Activated gamma-delta T cell (primary cell): ENCODE measurements around the gene MYO5C.
"Not testable (repeated sequence)": the region's sequence is repeated elsewhere in the genome, so short reads cannot be mapped to it uniquely, and the experiment has no call there.

Experiments used
- DNase-seq: peaks from one replicate; lab custom pipeline; 2025; lab: John Stamatoyannopoulos, UW

Gene MYO5C

DNA sequence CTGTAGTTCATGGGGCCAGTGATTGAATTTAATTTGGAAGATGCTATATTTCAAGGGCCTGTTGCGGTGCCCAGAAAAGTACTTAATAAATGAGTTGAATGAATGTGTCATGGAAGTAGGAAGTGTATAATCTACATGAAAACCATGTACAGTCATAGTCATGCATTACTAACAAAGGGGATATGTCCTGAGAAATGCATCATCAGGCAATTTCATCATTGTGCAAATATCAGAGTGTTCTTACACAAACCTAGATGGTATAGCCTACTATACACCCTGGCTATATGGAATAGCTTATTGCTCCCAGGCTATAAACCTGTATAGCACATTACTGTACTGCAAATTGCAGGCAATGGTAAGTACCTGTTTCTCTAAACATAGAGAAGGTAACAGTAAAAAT lies 10.7 kb upstream of the MYO5C start:
- no peak for DNase-seq

DNA sequence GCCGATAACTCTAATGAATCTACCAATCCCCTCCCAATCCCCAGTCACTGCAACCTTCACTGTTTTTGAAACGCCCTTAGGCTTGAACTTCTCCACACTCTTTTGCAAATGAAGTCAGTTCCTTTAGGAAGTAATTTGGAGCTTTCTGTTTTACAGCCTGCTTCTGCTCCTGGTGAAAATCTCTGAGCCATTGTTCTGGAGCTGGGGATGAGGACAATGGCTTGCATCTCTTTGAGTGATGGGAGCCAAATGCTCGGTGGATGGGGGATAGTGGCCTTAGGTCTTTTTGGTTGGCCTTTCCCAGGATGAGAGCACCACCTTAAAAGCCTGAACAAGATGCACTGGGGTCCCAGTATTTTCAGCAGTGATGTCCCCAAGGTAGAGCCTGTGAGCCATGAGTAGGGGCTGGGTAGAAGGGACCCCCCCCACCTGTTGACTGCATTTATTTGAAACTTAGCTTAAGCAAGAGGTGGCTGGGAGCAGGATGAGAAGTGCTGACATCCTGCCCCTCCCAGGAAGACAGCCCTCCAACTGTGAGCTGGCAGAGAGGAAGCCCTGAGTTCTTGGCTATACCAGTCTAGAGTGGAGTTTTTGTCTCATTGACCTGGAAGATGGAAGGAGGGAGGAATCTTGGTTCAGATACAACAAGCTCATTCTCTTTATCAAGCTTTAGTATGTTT lies 7.6 kb upstream of the MYO5C start:
- no peak for DNase-seq

DNA sequence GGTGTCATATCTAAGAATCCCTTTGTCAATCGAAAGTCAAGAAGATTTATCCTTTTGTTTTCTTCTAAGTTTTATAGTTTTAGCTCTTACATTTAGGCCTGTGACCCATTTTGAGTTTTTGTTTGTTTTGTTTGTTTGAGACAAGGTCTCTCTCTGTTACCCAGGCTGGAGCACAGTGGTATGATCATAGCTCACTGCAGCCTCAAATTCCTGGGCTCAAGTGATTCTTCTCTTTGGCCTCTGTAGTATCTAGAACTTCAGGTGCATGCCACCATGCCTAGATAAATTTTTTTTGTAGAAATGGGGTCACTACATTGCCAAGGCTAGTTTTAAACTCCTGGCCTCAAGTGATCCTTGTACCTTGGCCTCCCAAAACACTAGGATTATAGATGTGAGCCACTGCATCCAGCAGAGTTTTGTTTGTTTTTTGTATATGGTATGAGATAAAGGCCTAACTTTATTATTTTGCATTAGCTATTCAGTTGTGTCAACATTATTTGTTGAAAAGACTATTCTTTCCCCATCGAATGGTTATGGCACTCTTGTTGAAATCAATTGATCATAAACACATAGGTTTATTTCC lies 5.8 kb upstream of the MYO5C start:
- DNase-seq, result no peak

DNA sequence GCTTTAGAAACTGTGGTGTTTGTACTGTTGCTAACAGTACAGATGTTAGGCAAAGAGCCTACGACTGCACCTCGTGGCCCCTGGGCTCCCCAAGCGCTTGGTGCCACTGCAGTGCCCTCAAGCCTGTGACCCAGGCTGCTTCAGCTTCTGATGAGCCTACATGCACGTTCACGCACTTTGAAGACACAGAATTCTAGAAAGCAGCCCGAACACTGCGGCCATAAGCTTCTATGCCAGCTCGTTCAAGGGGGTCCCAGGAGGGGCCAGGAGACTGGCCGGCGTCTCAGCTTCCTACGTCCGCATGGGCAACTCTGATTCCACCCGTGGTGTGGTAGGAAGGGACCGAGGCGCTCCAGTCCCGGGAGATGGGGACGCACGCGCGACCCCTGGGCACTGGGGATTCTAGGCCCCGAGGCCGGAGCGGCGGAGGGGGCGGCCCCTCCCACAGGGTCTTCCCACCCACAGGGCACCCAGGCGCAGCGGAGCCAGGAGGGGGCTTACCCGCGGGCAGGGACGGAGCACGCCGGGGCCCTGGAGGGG lies 653 bp downstream of the MYO5C start:
- DNase-seq, result no peak

DNA sequence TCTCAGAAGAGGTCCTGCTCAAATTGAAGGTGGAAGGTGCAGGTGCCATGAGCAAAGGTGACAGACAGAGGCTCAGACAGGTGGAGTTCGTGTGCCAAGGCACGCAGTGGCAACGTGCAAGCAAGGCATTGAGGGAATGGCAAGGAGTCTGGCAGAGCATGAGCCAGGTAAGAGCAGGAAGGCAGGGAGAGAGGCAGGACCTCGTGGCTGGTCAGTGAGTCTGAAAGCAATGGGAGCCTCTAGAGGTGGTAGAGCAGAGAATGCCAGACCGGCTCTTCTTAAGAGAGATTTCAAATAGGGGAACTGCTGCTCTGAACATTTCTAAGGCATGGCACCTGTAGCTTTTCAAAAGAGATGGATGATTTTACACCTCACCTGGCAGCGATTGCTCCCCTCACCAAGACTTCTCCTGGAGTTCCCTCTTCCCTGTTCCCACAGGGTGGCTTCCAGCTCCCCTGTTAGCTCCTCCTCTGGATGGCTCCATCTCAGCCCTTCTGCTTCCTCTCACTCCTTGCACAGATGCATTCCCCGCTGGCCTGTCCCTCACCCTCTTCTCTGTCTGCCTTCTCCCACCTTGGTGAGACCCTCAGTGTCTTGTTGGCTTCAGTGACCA lies 2.7 kb downstream of the MYO5C start:
- no peak for DNase-seq

DNA sequence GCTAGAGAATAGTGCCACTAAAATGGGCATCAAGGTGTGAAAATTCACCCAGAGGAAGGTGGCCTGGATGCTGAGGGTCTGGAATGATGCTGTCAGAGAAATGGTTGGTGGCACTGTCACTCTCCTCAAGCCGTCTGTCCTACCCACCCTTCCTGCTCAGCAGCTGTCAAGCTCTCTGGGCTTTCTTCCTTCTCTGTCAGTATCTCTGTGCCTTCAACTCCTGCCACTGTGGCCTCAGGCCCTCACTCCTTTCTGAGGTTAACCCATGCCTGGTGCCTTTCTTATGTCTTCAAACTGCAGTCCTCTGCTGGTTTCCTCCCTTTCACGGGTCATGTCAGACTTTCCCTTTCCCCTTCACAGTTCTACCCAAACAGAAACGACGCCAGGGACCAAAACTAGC lies 4.4 kb downstream of the MYO5C start:
- DNase-seq, result no peak

DNA sequence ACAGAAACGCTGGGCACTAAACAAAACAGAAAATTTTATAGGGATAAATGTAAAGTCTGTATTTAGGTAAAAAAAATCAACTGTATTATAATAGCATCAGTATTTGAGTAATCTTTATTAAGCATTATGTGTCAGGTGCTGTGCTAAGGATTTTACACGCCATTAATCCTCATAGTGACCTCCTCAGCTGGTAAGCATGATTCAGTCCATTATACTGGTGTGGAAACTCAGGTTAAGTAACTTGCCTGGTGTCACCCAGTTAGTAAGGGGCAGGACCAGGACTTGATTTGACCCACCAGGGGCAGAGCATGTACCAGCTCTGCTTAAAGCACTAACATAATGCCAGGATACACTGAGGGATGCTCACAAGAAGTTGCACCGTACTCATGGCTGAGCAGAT lies 4.8 kb downstream of the MYO5C start:
- no peak for DNase-seq

DNA sequence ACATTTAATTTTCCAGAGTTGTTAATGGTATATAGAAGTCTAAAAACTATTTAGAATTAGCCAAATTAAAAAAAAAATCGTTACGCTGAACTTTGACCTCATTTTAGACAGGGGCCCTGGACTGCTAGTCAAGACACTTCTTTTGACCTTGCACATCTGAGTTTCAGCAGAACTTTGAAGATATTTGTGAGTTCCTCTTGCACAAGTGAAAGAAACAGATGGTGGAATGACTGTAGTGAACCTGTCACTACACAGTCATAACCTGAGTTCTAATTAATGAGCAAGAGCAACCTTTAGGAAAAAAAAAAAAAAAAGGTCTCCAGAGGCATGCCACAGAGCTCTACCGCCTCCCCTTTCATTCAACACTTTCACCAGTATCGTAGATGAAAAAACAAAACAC lies 5.3 kb downstream of the MYO5C start:
- DNase-seq, result no peak

DNA sequence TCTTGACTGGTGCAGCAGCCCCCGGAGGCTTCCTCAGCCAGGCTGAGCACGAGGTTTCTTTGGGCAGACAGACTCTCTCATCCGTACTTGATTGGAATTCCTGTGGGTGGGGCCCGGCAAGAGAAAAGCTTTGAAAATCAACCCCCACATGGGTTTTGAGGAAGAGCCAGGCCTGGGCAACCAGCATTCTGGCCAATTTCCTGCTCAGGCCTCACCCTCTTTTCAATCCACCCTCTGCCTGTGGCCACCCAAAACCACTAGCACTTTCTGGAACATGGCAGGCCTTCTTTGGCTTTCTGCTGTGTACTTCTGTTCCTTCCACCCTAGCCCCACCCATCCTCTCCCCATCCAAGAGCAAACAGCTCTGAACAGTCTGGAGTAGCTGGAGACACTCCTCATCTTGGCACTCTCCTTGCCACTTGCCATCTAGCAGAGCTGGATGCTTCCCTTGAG lies 5.9 kb downstream of the MYO5C start:
- no peak for DNase-seq

DNA sequence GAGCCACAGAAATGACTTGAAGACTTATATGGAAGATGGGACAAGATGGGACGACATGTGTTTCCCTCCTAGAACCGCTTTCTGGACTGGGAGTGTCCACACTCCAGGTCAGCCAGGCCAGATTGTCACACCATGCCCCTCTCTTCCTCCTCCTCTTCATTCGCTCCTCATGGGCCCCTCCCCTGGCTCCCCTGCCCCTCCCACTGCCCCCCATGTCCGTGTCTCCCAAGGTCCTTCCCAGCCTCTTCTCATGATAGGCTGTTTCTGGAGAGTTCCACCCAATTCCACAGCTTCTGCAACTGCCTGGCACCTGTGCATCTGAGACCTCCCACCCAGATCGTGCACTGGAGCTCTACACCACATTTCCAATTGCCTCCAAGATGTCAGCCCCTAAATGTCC lies 6.6 kb downstream of the MYO5C start:
- DNase-seq, result no peak

DNA sequence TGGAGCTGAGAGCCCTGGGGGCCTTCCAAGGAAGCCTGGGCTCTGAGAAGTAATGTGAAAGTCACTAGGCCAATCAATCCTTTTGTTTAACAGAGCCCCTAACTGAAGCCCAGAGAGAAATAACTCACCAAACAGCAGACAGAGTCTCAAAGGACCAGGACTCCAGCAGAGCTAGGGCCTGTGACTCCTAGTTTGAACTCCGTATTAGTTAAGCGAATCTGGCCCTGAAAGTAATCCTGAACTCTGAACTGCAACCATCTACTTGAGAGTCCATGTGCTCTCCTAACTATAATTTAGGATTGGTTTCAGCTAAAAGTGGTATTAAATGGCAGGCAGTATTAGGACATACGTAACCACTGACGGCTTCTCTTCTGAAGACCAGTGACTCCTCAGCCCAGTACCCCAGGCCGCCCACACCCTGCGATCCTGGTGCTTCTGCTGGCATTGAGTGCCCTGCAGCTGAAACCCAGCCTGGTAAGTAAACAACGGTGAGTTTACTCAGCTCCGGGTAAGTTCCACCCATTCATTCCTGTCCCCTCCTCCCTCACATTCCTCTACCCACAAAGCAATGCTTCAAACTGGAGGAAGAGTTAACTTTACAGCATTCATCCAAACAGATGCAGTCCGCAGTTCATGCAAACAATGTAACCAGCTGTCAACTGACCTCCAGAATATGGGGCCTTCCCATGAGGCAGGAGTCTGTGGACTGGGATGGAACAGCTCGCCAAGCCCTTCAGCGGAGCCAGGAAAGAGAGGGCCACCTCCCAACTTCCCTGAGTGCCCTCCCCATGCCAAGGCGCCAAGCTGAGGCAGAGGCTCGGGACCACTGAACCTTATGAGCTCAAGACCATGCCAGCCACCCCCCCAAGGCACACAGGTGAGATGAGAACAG lies 7.3 kb downstream of the MYO5C start:
- DNase-seq, result no peak

DNA sequence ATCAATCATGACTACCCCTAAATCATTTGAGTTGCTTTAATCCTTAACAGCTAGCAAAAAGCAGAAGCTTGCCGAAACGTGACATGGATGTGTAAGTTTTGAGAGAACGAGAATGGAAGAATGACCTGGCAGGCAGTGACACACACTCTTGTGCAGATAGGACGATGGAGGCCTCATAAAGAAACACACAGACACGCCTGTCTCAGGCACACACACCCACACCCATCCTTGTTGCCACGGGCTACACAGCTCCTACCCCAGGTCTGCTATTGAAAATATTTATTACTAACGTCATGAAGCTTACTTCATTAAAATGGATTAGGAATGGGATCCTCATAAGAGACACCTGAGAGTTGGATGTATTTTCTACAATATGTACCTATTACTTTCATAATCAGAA lies 8.5 kb downstream of the MYO5C start:
- no peak for DNase-seq

DNA sequence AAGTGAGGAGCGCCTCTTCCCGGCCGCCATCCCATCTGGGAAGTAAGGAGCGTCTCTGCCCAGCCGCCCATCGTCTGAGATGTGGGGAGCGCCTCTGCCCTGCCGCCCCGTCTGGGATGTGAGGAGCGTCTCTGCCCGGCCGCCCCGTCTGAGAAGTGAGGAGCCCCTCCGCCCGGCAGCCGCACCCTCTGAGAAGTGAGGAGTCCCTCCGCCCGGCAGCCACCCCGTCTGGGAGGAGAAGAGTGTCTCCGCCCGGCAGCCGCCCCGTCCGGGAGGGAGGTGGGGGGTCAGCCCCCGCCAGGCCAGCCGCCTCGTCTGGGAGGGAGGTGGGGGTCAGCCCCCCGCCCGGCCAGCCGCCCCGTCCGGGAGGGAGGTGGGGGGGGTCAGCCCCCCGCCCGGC lies 9.7 kb downstream of the MYO5C start:
- not testable (repeated sequence) for DNase-seq

DNA sequence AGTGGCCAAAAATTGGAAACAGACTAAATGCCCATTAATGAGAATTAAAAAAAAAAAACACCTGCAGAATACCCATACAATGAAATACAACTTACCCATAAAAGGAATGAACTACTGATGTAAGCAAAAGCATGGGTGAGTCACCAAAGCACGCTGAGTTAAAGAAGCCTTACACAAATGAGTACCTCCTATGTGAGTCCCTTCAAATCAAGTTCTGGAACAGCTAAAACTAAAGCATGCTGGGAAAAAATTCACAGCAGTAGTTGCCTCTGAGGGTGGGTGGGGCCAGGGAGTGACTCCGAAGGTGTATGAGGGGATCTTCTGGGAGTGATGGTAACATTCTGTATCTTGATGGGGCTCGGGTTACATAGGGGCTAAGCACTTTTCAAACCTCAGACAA lies 11.4 kb downstream of the MYO5C start:
- no peak for DNase-seq

DNA sequence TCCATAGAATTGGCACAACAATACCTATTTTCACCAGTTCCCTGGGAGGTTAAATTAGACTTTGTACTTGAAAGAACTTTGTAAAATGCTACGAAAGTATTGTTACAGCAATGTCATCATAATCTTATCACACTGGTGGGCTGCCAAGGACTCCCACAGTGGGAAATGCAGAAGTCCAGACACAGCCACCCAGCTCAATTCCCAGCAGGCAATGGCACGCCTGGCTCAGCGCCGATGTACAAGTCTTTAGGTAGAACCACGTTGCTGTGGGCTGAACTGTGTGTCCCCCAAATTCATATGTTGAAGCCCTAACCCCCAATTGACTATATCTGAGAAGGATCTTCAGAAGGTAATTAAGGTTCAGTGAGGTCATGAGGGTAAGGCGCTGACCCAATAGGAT lies 12.3 kb downstream of the MYO5C start:
- DNase-seq, result no peak

DNA sequence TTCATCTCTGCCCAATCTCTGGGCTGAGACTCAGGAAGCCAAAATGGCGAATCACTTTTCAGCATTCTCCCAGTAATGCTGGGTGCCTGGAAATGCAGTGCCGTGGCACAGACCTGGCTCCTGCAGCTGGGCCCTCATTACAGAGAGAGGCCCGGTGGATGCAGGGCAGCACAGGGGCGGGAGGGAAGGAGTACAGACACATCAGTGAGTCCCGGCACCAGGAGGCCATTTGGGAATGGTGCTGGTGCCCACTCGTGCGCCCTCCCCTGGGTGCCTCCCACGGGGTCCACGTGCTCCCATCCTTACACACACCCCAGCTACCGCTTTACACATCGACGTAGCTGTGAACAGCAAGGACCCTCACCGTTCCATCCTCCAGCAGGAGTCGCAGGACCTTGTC lies 13.2 kb downstream of the MYO5C start:
- DNase-seq, result no peak

DNA sequence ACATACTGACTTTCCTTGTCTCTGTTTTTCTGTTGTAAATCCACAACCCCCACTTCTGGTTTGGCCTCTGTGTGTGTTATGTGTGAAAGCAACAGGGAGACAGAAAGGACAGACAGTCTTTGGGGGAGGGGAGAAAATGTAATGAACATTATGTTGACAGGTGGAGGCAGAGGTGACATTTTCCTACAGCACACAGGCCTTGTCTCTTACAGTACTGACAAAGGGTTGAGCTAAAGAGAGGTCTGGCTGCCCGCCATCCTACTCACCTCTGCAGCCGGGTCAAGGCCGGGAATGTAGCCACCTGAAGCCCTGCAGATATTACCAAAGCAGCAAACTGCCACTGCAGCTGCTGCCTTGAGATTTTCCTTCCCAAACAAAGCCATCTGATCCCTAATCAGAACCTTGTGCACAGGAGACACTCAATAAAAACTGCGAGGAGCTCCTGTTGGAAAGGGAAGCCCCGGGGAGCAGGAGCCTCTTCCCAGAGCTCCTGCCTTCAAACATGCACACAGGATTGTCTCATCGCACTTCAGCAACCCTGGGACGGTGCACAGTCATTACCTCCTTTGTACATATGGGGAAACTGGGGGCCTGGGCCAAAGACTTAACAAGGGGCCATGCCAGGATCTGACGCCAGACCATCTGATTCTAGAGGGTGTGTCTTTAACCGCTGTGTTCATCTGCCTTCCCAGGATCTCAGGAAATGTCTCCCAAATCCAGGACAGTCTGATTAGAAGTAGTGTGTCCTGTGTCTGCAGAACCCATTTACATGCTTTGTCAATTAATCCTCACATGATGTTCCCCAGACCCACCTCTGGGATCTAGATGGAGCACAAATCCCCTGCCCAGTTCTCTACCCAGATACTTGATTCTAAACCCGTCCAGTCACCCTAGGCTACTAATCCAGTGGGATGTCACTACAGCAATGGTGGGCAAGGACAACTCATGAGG lies 14.2 kb downstream of the MYO5C start:
- no peak for DNase-seq

DNA sequence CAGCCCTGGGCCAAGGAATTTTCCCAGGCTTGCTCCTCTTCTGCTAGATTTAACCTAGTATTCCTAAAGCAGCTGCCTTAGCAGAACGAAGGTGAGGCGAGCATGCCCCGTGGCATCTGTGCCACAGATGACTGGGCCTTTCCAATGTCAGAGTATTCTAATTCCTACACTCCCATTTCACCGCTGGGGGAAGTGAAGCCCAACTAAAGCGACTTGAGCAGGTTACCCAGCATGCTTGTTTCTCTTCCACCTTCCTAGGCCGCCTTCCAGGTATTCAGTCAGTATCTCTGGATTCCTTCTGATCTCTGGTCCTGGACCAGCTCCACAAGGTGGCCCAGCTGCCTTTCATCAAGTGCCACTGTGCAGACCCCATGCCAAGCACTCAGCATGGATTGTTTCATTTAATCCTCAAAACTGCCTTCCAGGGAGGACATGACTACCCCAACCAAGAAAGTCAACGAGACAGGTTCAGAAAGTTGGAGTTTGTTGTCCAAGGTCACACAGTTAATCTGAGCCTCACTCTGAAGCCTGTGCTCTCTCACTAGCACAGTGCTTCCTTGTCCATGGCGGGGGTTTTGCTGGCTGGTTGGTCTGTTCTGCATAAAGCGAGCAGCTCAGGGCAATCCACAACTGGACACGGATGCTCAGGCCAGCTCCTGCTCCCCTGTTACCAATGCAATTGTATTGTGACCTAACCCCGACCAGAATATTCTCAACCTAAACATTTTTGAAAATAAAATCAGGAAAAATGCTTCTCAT lies 15.1 kb downstream of the MYO5C start:
- no peak for DNase-seq

DNA sequence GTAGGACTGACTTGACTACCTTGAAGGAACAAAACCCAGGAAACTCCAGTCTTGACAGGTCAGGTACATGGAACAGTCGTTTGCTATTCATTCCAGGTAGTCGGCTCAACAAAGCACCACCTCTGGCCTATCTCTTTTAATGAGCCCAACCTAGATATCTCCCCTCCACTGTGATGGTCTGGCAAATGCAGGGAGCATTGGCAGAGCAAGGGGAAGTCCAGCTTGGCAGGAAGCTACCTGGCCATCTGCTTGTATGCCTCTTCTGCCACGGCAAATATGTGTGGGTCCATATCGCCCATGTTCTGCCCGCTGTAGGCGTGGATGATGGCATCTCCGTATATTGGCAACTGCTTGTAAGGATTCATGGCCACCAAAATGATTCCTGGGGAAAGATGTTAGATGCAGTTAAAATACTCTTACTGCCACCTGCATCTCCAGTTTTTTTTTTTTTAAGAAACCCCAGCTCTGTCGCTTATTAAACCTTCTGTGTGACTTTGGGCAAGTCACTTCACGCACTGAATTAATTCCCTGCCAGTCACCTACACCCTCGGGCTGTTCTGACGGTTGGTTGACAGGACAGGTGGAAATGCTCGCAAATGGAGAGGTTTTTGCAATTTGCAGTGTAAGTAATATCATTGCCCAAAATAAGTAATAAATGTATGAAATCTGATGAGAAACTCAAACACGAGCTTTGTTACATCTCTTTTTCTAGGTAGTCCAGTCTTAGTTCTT lies 16.8 kb downstream of the MYO5C start:
- no peak for DNase-seq

DNA sequence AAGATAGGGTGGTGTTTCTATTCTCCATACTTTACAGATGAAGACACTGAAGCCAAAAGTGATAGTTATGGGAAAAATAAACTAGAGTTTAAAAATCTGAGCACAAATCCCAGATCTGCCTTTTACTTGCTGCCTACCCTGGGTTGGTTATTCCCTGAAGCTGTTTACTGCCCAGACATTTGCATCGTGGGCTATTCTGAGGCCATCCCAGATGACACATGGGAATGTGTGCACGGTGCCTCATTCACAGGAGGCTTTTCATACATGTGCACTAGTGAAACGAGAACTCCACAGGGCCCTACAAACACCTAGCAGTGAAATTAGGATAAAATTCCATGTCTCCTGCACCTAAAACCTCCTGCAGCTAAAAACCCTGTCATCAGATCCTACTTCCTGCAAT lies 17.5 kb downstream of the MYO5C start:
- no peak for DNase-seq
